ENCODE measurements around the gene BNIP1.

The BNIP1 gene

GRCh38 chr5:173165177-173166016 lies 21.1 kb downstream of the BNIP1 start:
- DNase-seq (ENCODE audit: low spot score), result no peak

DNA sequence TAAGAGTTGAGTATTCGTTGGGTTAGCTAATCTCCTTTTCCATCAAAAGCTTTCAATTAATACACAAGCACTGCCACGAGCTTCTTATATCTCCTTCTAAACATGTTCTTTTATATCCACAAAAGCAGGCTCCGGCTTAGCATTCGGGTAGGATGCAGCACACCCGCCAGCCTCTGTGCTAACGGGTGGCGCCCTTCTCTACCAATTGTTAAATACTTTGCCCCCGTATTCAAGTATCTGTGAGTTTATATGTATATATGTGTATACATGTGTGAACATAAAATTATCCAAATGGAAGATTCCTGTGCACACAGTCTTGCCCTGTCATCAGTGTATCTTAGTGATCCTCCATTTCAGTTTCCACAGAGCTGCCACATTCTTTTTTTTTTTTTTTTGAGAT lies 27.8 kb downstream of the BNIP1 start:
- DNase-seq (ENCODE audit: low spot score), result no peak

- DNase-seq (ENCODE audit: low spot score), result no peak
Measured at GRCh38 chr5:173175523-173175922, 31.2 kb downstream of the BNIP1 start.

GRCh38 chr5:173178369-173178910 lies 34.1 kb downstream of the BNIP1 start:
- DNase-seq (ENCODE audit: low spot score), result no peak

DNA sequence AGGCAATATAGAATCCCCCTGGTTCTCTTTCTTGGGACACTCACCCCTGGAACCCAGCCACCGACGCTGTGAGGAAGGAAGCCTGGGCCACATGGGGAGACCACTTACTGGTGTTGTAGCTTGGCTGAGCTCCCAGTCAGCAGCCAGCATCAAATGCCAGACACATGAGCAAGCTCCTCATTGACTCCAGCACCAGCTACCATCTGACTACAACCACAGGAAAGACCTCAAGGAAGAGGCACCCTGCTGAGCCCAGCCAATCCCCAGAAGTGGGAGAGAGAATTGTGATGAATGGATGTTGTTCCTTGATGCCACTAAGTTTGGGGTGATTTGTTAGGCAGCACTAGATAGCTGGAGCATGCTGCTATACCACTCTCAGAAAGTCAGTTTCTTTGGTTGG lies 36.0 kb downstream of the BNIP1 start:
- no peak for DNase-seq (ENCODE audit: low spot score)

DNA sequence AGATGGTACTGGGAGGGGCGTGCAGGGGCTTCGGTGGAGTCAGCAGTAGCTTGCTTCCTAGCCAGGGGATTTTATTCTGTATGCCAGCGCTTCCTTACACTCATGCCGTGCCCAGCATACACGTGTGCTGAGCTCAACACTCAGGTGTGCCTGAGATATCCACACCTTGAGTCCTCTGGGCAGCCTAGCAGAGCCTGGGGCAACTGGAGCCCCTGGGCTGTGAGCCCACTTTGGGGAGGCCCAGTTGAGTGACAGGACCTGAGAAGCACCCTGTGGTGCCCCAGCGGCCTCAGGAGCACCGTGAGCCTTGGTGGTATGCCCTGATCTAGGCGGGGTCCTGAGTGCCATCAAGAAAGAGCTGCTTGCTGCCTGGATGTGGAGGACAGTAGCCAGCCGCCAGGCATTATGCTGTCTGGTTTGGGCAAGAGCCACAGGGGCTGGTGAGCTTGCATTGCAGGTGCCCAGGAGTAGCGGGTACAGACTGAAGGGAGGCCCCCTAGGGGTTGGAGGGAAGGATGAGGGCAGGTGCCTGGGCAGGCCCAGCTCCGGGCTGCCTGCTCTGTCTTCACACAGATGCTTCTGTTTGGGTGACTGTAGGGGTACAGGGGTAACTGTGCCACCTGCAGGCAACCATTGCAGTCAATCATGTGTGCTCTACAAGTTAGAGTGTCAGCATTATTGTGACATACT lies 42.9 kb downstream of the BNIP1 start:
- no peak for DNase-seq (ENCODE audit: low spot score)

DNA sequence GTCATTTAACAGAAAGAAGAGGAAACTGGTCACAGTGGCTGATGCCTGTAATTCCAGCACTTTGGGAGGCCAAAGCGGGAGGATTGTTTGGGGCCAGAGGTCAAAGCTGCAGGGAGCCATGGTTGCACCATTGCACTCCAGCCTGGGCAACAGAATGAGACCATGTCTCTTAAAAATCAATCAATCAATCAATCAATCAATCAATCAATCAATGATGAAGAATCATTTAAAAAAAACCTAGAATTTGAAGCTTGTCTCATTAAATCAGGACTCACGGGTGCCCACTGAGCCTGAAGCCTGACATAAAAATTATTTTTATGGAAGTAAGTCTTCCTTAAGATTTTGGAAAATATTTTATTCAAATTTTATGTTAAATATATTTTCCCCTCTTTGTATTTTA lies 43.9 kb downstream of the BNIP1 start:
- DNase-seq (ENCODE audit: low spot score), result no peak

DNA sequence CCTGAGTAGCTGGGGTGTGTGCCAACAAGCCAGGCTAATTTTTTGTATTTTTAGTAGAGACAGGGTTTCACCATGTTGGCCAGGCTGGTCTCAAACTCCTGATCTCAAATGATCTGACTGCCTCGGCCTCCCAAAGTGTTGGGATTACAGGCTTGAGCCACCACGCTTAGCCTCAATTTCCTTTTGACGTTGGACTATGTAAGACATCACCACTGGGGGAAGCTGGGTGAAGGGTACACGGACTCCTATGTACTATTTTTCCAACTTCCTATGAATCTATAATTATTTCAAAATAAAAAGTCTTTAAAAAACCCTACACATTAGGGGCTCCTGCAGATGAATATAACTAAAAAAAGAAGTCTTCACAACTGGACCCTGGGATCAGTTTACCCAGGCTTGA lies 46.7 kb downstream of the BNIP1 start:
- DNase-seq (ENCODE audit: low spot score), result no peak

DNA sequence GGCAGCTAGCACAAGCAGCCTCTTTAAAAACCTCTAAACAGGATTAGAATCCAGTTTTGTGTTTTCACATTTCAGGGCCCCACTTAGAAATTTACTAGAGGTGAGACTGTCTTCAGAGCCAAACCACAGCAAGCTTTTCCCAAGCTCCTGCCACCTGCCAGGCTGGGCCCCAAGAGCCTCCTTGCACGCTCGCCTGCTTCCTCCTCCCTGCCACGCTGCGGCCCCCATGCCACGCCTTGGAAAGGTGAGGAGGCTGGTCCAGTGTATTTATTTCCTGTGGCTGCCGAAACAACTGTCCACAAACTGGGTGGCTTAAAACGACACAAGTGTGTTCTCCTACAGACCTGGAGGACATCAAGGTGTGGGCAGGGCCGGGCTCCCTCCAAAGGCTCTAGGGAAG lies 47.2 kb downstream of the BNIP1 start:
- no peak for DNase-seq (ENCODE audit: low spot score)

GRCh38 chr5:173192561-173192960 lies 48.2 kb downstream of the BNIP1 start:
- DNase-seq (ENCODE audit: low spot score), result no peak

DNA sequence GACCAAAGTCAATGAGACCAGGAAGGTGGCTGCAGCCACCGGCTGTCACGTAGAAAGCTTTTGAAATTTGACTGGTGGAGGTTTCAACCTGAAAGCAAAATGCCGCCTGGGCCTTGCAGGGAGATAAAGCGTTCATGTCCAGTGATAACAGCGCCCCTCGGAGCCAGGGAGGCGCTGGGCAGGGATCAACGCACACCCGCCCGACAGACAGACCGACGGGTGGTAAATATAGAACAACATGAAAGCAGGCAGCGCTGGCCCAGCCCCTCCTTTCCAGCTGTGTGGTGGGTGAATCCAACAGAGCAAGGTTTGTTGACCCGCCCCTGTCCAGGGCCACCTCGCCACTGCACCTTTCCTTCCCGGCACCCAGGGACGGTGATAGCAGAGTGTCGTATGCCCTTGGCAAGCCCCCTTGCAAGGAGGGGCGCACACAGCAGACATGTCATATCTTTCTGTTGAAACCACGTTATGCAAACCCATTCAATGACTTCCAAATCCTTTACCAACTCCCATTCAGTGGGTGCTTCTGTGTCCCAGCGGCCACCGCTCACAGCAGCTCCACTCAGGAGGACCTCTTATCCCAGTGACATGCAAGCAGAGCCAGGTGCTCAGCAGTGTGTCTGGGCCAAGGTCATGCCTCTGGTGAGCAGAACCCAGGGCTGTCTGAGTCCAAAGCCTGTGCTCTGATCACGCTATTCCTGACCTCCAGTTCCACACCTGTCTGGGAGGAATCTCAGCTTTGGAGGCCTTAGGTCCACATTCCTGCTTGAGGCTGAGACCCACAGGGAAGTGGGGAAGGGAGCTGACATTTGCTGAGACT lies 52.0 kb downstream of the BNIP1 start:
- no peak for DNase-seq (ENCODE audit: low spot score)

DNA sequence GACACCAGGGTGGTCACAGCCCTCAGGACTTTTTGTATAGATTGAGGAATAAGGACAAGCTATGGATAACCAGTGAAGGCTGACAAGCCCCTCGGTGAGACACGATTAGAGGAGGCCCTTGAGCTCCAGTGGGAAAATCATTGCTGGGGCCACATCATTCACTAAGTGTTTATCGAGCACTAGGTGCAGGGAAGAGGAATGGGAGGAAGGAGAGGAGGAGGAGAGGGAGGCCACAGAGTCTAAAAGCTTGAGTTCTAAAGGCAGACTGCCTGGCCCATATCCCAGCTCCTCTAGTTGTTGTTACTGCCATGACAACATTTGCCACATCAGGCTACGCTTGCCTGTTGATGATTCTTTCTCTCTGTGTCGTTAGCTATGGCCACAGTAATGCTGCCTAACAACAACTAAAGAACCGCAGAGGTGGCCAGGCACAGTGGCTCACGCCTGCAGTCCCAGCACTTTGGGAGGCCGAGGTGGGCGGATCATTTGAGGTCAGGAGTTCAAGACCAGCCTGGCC lies 53.1 kb downstream of the BNIP1 start:
- no peak for DNase-seq (ENCODE audit: low spot score)

GRCh38 chr5:173198049-173198448 lies 53.7 kb downstream of the BNIP1 start:
- no peak for DNase-seq (ENCODE audit: low spot score)

DNA sequence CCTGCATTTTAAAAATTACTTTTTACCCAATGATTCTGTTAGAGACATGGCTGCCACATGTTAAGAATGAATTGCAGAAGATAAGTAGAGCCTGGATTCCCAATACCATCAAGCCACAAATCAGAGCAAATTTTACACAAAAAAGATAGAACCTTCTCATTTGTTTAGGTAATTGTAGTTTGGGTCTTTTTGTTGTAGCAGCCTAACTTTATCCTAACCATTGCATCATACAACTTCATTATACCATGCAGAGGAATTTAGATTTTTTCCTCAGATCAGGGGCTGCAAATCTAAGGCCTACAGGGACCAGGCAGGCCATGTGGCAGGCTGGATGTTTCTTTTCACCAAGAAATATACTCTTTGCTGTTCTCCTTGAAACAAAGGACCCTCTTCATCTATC lies 56.0 kb downstream of the BNIP1 start:
- DNase-seq (ENCODE audit: low spot score), result no peak

DNA sequence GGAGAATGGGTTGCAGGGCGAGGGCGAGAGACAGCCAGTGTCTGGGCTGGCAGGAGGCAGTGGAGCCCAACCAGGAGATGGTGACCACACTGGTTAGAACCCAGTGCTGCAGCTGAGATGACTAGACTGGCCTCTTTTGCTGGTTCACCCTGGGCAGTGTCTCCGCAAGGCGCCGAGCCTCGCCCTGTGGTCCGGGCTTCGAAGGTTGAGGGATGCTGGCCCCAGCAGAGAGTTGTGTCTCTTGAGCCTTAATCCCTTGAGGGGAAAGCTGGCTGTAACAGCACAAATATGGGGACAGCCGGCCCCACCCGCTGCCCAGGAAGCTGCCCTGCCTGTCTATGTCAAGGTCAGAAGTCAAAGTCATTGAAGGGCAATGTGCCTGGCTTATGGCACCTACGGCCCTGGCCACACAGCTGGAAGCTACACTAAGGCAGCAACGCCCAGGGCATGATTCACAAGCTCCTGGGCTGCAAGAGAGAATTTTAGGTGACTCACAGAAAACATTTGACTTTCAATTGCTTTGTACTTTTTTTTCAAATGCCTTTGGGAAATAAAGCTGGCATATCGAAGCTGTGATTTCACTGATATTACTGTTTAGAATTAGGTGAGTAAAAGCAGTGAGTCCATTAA lies 57.4 kb downstream of the BNIP1 start:
- DNase-seq (ENCODE audit: low spot score), result peak; percentile 77

GRCh38 chr5:173202266-173202875 lies 58.0 kb downstream of the BNIP1 start:
- DNase-seq (ENCODE audit: low spot score), result no peak

GRCh38 chr5:173204185-173204979 lies 60.1 kb downstream of the BNIP1 start:
- peak; percentile 41 for DNase-seq (ENCODE audit: low spot score)

GRCh38 chr5:173205916-173206315 lies 61.6 kb downstream of the BNIP1 start:
- DNase-seq (ENCODE audit: low spot score), result no peak

- DNase-seq (ENCODE audit: low spot score), result no peak
Measured at GRCh38 chr5:173208296-173208695, 64.0 kb downstream of the BNIP1 start.

- DNase-seq (ENCODE audit: low spot score), result no peak
Measured at GRCh38 chr5:173210877-173211276, 66.5 kb downstream of the BNIP1 start.

Measured in LoVo (cell line).